ENCODE results near the gene VAC14.
"Not testable (repeated sequence)": the region's sequence is repeated elsewhere in the genome, so short reads cannot be mapped to it uniquely, and the experiment has no call there.

VAC14 gene

GRCh38 chr16:70744366-70744765, 56.6 kb downstream of the VAC14 start:
- no peak for DNase-seq (ENCODE audit: low read depth)

- DNase-seq (ENCODE audit: low read depth), result no peak
Observed at GRCh38 chr16:70743791-70744190, 57.2 kb downstream of the VAC14 start.

GRCh38 chr16:70742967-70743366, 58.0 kb downstream of the VAC14 start:
- DNase-seq (ENCODE audit: low read depth), result not testable (repeated sequence)

- DNase-seq (ENCODE audit: low read depth), result no peak
Observed at GRCh38 chr16:70741783-70742125, 59.2 kb downstream of the VAC14 start.

GRCh38 chr16:70740914-70741782, 59.8 kb downstream of the VAC14 start:
- DNase-seq (ENCODE audit: low read depth), result no peak

GRCh38 chr16:70740174-70740913, 60.6 kb downstream of the VAC14 start:
- no peak for DNase-seq (ENCODE audit: low read depth)

- DNase-seq (ENCODE audit: low read depth), result no peak
Observed at GRCh38 chr16:70739389-70739788, 61.6 kb downstream of the VAC14 start.

- DNase-seq (ENCODE audit: low read depth), result no peak
Observed at GRCh38 chr16:70738083-70738977, 62.6 kb downstream of the VAC14 start.

GRCh38 chr16:70737377-70738082, 63.4 kb downstream of the VAC14 start:
- DNase-seq (ENCODE audit: low read depth), result peak; percentile 26

GRCh38 chr16:70736465-70737376, 64.2 kb downstream of the VAC14 start:
- no peak for DNase-seq (ENCODE audit: low read depth)

GRCh38 chr16:70735141-70735979, 65.6 kb downstream of the VAC14 start:
- DNase-seq (ENCODE audit: low read depth), result no peak

- no peak for DNase-seq (ENCODE audit: low read depth)
Observed at GRCh38 chr16:70734522-70735095, 66.3 kb downstream of the VAC14 start.

GRCh38 chr16:70730944-70731343, 70.0 kb downstream of the VAC14 start:
- no peak for DNase-seq (ENCODE audit: low read depth)

- DNase-seq (ENCODE audit: low read depth), result no peak
Observed at GRCh38 chr16:70730031-70730430, 70.9 kb downstream of the VAC14 start.

- DNase-seq (ENCODE audit: low read depth), result no peak
Observed at GRCh38 chr16:70729292-70729691, 71.7 kb downstream of the VAC14 start.

GRCh38 chr16:70728150-70728549, 72.8 kb downstream of the VAC14 start:
- DNase-seq (ENCODE audit: low read depth), result no peak

- DNase-seq (ENCODE audit: low read depth), result no peak
Observed at GRCh38 chr16:70726892-70727361, 74.0 kb downstream of the VAC14 start.

GRCh38 chr16:70725912-70726828, 74.8 kb downstream of the VAC14 start:
- DNase-seq (ENCODE audit: low read depth), result no peak
